Measurements from ENCODE around the gene ALPG. TPM values are rescaled to one million over a fixed set of nuclear protein-coding genes. Genes with fewer than 3 reads are reported as not detected.

The ALPG gene
- total RNA-seq, 4 donors from 2014 or later = not detected

- DNase-seq (ENCODE audit: low spot score) (no peak), ATAC-seq (ENCODE audit: low FRiP score) (no peak)
- TF ChIP-seq CTCF (IDR thresholded peaks at IDR 0.05) = no peak
These were observed 3.7 kb downstream of the ALPG start for GRCh38 chr2:232410238-232410900.

GRCh38 chr2:232411901-232412629, 5.4 kb downstream of the ALPG start:
- ATAC-seq (ENCODE audit: low FRiP score) (no peak), DNase-seq (ENCODE audit: low spot score) (no peak)
- no peak for TF ChIP-seq CTCF (IDR thresholded peaks at IDR 0.05)

GRCh38 chr2:232412986-232413385, 6.3 kb downstream of the ALPG start:
- TF ChIP-seq CTCF (IDR thresholded peaks at IDR 0.05) = no peak
- DNase-seq (ENCODE audit: low spot score) = no peak
- no peak for ATAC-seq (ENCODE audit: low FRiP score)

- DNase-seq (ENCODE audit: low spot score) (no peak), ATAC-seq (ENCODE audit: low FRiP score) (no peak)
- no peak for TF ChIP-seq CTCF (IDR thresholded peaks at IDR 0.05)
These were observed 8.6 kb downstream of the ALPG start for GRCh38 chr2:232415138-232415690.

GRCh38 chr2:232415736-232416520, 9.3 kb downstream of the ALPG start:
- DNase-seq (ENCODE audit: low spot score) = no peak
- ATAC-seq (ENCODE audit: low FRiP score) = no peak
- TF ChIP-seq CTCF (IDR thresholded peaks at IDR 0.05) = no peak

GRCh38 chr2:232416521-232417470, 10.2 kb downstream of the ALPG start:
- DNase-seq (ENCODE audit: low spot score) = no peak
- no peak for TF ChIP-seq CTCF (IDR thresholded peaks at IDR 0.05)
- no peak for ATAC-seq (ENCODE audit: low FRiP score)

Measured in omental fat pad (tissue), 4 donors.